T-helper 22 cell (primary cell): ENCODE data around the gene CD1C.
"Not testable (repeated sequence)": the region's sequence is repeated elsewhere in the genome, so short reads cannot be mapped to it uniquely, and the experiment has no call there.

ENCODE experiments used
- DNase-seq: peaks from one replicate; pipeline ENCODE4 v3.0.0-alpha.2; 2020; ENCODE audit warnings: low read depth

The CD1C gene

DNA sequence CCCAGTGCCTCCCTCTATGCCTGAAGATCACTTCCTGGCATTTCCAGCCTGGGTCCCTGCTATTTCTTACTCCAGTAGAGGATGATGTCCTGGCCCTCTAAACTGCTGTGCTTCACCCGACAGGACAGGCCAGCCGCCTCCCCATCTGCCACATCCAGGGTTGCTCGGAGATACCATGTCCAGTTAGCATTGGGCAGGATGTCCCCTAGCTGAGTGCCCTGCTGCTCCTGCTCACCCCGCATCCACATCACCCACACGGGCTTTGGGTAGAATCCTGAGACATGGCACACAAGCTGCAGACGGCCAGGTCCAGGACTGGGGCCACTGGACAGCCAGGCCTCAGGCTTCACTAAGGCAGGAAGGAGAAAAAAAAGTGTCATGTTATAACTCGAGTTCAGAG, 39.6 kb downstream of the CD1C start:
- DNase-seq: no peak

DNA sequence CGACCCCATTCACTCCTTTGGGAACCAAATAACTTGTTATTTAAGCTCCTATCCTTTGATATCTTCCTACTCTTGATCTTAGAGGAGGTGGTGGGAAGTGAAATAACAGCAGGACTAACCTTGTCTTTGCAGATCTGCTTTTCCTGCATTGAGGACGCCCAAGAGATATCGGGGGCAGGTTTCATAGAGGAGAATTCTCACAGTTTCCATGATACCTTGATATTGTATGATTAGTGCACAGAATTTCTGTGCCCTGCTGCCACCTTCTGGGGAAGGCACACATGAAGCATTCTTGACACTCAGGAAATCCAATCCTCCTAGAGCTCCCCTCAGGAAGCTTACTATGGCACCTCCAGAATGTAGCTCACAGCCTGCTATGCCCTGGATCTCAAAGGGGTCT, 40.0 kb downstream of the CD1C start:
- DNase-seq: no peak

DNA sequence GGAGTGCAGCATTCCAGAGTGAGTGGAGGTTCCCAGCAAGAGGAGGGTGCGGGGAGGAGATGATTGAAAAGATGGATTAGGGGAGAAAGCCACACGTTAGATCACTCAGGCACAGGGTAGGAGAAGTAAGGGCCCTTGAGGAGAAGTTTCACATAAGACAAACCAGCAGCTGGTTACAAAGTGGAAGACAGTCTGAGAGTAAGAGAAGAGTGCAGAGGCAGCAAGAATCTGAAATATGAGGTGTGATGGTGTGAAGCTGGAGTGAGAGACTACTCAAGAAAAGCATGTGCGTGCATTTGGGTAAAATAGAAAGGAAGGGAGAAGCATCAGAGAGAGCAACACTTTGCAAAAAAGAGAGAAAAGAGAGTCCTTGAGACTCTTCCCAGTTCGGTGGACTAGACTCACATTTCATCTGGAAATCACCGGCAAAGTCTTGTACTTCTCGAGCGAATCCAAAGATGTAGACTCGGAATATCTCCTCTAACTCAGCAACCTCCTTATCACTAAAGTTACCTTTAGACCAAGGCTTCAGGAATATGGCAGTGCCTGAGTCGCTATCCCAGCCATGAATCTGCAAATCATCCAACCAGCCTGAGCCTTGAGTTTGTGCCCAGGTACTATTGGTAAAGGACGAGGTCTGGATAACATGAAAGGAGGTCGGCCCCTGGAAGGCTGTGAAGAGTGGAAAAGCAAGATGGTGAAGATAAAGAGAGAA, 40.8 kb downstream of the CD1C start:
- DNase-seq: no peak

GRCh38 chr1:158331106-158331425, 41.3 kb downstream of the CD1C start:
- no peak for DNase-seq

GRCh38 chr1:158331481-158332150, 41.9 kb downstream of the CD1C start, which contains the start of gene CD1B:
TSS of gene CD1B (minus strand) at chr1:158331531. CDS start at chr1:158331423, 108 bp downstream.
- no peak for DNase-seq

- no peak for DNase-seq
Observed at GRCh38 chr1:158333405-158334155, 43.9 kb downstream of the CD1C start.

- no peak for DNase-seq
Observed at GRCh38 chr1:158334526-158335212, 44.9 kb downstream of the CD1C start.

GRCh38 chr1:158335213-158335532, 45.5 kb downstream of the CD1C start:
- DNase-seq: no peak

DNA sequence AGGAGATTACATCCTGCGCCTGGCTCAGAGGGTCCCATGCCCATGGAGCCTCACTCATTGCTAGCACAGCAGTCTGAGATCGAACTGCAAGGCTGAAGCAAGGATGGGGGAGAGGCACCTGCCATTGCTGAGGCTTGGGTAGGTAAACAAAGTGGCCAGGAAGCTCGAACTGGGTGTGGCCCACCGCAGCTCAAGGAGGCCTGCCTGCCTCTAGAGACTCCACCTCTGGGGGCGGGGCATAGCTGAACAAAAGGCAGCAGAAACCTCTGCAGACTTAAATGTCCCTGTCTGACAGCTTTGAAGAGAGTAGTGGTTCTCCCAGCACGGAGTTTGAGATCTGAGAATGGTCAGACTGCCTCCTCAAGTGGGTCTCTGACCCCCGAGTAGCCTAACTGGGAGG, 46.7 kb downstream of the CD1C start:
- DNase-seq: not testable (repeated sequence)
